Right ventricle myocardium inferior (tissue), 1 donor: ENCODE results near the gene PNLIPRP3. TPM values are rescaled to one million over a fixed set of nuclear protein-coding genes. Genes with fewer than 3 reads are reported as not detected.
"Not testable (repeated sequence)": the region's sequence is repeated elsewhere in the genome, so short reads cannot be mapped to it uniquely, and the experiment has no call there.

ENCODE experiments used
- ATAC-seq: fragments of 200-7000 bp; cut with Tn5 transposase; one replicate; pipeline ENCODE4 v1.9.1; 2020; ENCODE audit warnings: mild to moderate bottlenecking, moderate library complexity
- DNase-seq: peaks from one replicate; pipeline ENCODE4 v3.0.0; 2021; ENCODE audit errors: missing footprints
- intact Hi-C: fragments of 100-400 bp; cut with DNase I; formaldehyde crosslinking; loops from one replicate; pipeline ENCODE4 v1.11.0; 2022
- long read RNA-seq: library from polyadenylated mRNA; unstranded; transcript quantifications from one replicate; pipeline ENCODE4 v2.0.0, GENCODE V29; 2021
- total RNA-seq: library from RNA; stranded (reverse); fragmentation: NEBNext Ultra II Directional; extraction: Animal tissue kit (Norgen Biotek cat#: 25700); gene quantifications from one replicate; pipeline ENCODE4 v1.2.1, GENCODE V29; 2021
- donor health status: DM: no; HTN: yes; CAD: no; lungs with severe emphysema.

The PNLIPRP3 gene
- total RNA-seq, result not detected
- long read RNA-seq, result 0 reads

GRCh38 chr10:116427671-116428070 lies at the start of gene PNLIPRP3:
Gene PNLIPRP3, plus strand, starts transcription at chr10:116427847. Its CDS starts 166 bp downstream, at chr10:116428013.
- intact Hi-C loops, result no loop called here
- ATAC-seq, result no peak
- DNase-seq, result no peak

GRCh38 chr10:116382290-116382689 lies 45.4 kb upstream of the PNLIPRP3 start:
- no peak for ATAC-seq
- intact Hi-C loops, result loop anchor here (10.0 kb wide), 2 partner anchors 677 to 1207 kb away; no protein-coding TSS in a partner anchor

GRCh38 chr10:116385311-116385710 lies 42.3 kb upstream of the PNLIPRP3 start:
- ATAC-seq (no peak), DNase-seq (no peak)
- intact Hi-C loops, result loop anchor here (5.0 to 10.0 kb wide), 4 partner anchors 588 to 1211 kb away; no protein-coding TSS in a partner anchor

More at GRCh38 chr10:116382290-116382689, 45.4 kb upstream of the PNLIPRP3 start:
- DNase-seq, result no peak

GRCh38 chr10:116385994-116386809 lies 41.4 kb upstream of the PNLIPRP3 start:
- ATAC-seq (no peak), DNase-seq (no peak)
- intact Hi-C loops, result loop anchor here (5.0 to 10.0 kb wide), 4 partner anchors 589 to 1211 kb away; no protein-coding TSS in a partner anchor

GRCh38 chr10:116393246-116393831 lies 34.3 kb upstream of the PNLIPRP3 start:
- DNase-seq, ATAC-seq, intact Hi-C loops: not testable (repeated sequence)

GRCh38 chr10:116395223-116395985 lies 32.2 kb upstream of the PNLIPRP3 start:
- intact Hi-C loops, result no loop called here
- ATAC-seq (no peak), DNase-seq (no peak)

GRCh38 chr10:116398224-116398623 lies 29.4 kb upstream of the PNLIPRP3 start:
- intact Hi-C loops, result no loop called here
- no peak for DNase-seq
- no peak for ATAC-seq

GRCh38 chr10:116402858-116403257 lies 24.8 kb upstream of the PNLIPRP3 start:
- intact Hi-C loops, result no loop called here
- DNase-seq (no peak), ATAC-seq (no peak)

GRCh38 chr10:116403740-116404250 lies 23.9 kb upstream of the PNLIPRP3 start:
- ATAC-seq (no peak), DNase-seq (no peak)
- intact Hi-C loops, result no loop called here

- ATAC-seq, result no peak
- intact Hi-C loops, result no loop called here
- DNase-seq, result no peak
Observed at GRCh38 chr10:116408719-116409118, 18.9 kb upstream of the PNLIPRP3 start.

- DNase-seq (no peak), ATAC-seq (no peak)
Observed at GRCh38 chr10:116410351-116410750, 17.3 kb upstream of the PNLIPRP3 start.

GRCh38 chr10:116417821-116418220 lies 9.8 kb upstream of the PNLIPRP3 start:
- intact Hi-C loops, result no loop called here
- ATAC-seq (no peak), DNase-seq (no peak)

More at GRCh38 chr10:116410351-116410750, 17.3 kb upstream of the PNLIPRP3 start:
- intact Hi-C loops, result no loop called here

GRCh38 chr10:116418389-116418788 lies 9.3 kb upstream of the PNLIPRP3 start:
- no peak for DNase-seq
- intact Hi-C loops, result no loop called here
- ATAC-seq, result no peak

- no peak for DNase-seq
- intact Hi-C loops, result no loop called here
- ATAC-seq, result no peak
Observed at GRCh38 chr10:116421815-116422214, 5.8 kb upstream of the PNLIPRP3 start.

- no peak for DNase-seq
- ATAC-seq, result no peak
- intact Hi-C loops, result no loop called here
Observed at GRCh38 chr10:116429288-116429977, 1.8 kb downstream of the PNLIPRP3 start.

GRCh38 chr10:116430288-116430687 lies 2.6 kb downstream of the PNLIPRP3 start:
- intact Hi-C loops, result no loop called here
- ATAC-seq (no peak), DNase-seq (no peak)

- intact Hi-C loops, result no loop called here
- ATAC-seq (no peak), DNase-seq (no peak)
Observed at GRCh38 chr10:116431598-116431997, 4.0 kb downstream of the PNLIPRP3 start.

GRCh38 chr10:116437076-116437692 lies 9.5 kb downstream of the PNLIPRP3 start:
- intact Hi-C loops, result no loop called here
- no peak for DNase-seq
- no peak for ATAC-seq
